ENCODE measurements around the gene EPDR1.

EPDR1 gene

GRCh38 chr7:37990337-37990736, 69.9 kb downstream of the EPDR1 start:
- TF ChIP-seq ZFX (IDR thresholded peaks at IDR 0.05; ENCODE audit: borderline replicate concordance) (no peak), CTCF (IDR thresholded peaks at IDR 0.05) (no peak)
- H3K27ac ChIP-seq: no peak overlapping the region

DNA sequence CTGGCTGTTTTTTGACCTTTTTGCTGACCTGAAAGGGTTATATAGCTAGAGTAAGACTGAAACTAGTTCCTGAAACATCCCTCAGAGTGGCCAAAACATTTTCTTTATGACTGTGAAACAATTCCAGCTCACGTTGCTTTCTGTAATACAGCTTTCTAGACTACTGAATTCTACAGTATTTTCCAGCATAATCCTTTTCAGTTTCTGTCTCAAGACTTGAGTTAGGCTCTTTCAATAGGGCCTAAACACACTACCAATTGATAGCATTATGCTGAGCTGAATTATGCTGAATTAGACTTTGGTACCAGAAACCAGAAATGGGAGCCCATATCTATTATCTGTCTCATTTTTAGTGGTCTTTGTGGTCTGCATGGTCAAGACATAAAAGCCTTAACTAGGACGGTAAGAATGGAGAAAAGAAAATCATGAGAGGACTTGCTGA, 72.6 kb downstream of the EPDR1 start:
- no peak for TF ChIP-seq ZFX (IDR thresholded peaks at IDR 0.05; ENCODE audit: borderline replicate concordance)
- no peak for TF ChIP-seq CTCF (IDR thresholded peaks at IDR 0.05)
- H3K27ac ChIP-seq: no peak overlapping the region

- TF ChIP-seq ZFX (IDR thresholded peaks at IDR 0.05; ENCODE audit: borderline replicate concordance) (no peak), CTCF (IDR thresholded peaks at IDR 0.05) (no peak)
- no peak overlapping the region for H3K27ac ChIP-seq
Measured at GRCh38 chr7:37999673-38000072, 79.2 kb downstream of the EPDR1 start.

DNA sequence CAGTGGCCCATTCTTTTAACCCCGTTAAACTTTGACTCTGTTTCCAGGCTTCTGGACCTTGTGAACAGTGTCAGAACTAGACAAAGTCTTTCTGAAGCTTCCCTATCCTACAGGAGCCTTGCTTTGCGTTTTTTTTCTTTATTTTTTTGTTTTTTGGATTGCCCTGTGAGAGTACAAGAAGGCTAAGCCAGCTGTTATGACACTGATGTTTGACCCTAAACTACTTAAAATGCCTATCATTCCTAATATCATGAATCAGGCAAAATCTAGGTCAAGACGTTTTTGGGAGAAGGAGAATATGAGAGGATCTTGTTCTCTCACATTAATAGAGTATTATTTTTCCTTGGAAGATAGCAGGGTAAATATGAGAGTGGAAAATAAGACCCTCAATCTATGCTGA, 79.8 kb downstream of the EPDR1 start:
- H3K27ac ChIP-seq: no peak overlapping the region
- no peak for TF ChIP-seq ZFX (IDR thresholded peaks at IDR 0.05; ENCODE audit: borderline replicate concordance)

Measured in 22Rv1 (cell line).